Measurements from ENCODE around the gene FOXQ1.

- TF ChIP-seq CTCF (IDR thresholded peaks at IDR 0.05) (peak in 1 of 6 experiments; percentile 9), POLR2A (IDR thresholded peaks at IDR 0.05) (no peak)
Measured at GRCh38 chr6:1348675-1349074, 36.8 kb downstream of the FOXQ1 start.
